Right atrium auricular region (tissue), 2 donors: Measurements from ENCODE around the gene ADAMTS16. TPM values are rescaled to one million over a fixed set of nuclear protein-coding genes. Genes with fewer than 3 reads are reported as not detected.

Experiments used
- DNase-seq: peaks from one replicate; pipeline ENCODE4 v3.0.0-alpha.2; 2019; ENCODE audit warnings: low spot score
- H3K27ac ChIP-seq, 2 donors: fragments of 200-600 bp; sonication (generic); 1 replicate in 1 of 2; 2 replicates in 1 of 2; pipeline ENCODE4 v1.5.1; 2016 to 2019
- H3K27me3 ChIP-seq, 2 donors: fragments of 200-600 bp; sonication (generic); one replicate each; pipeline versions ENCODE4 v1.5.1 to v1.6.0; 2017 to 2019
- H3K36me3 ChIP-seq: fragments of 200-600 bp; sonication (generic); one replicate; pipeline ENCODE4 v1.5.1; 2016
- H3K4me1 ChIP-seq, 2 donors: fragments of 200-600 bp; sonication (generic); one replicate each; pipeline versions ENCODE4 v1.5.1 to v1.6.0; 2017 to 2019
- H3K4me3 ChIP-seq, 2 donors: fragments of 200-600 bp; sonication (generic); 1 replicate in 1 of 2; 2 replicates in 1 of 2; pipeline ENCODE4 v1.5.1; 2017 to 2019; ENCODE audit warnings: mild to moderate bottlenecking in 1 of 2, moderate library complexity in 1 of 2
- H3K9me3 ChIP-seq, 2 donors: fragments of 200-600 bp; sonication (generic); one replicate each; pipeline ENCODE4 v1.5.1; 2019
- total RNA-seq, 2 donors: library from RNA; depleted of rRNA; stranded (reverse); fragments of >200 nt; gene quantifications; one replicate each; pipeline ENCODE4 v1.1.0, GENCODE V29; 2016
- TF ChIP-seq, protein P1 (sequence below), 2 donors: fragments of 200-600 bp; sonication (generic); IDR thresholded peaks; one replicate each; pipeline ENCODE4 v1.5.1; 2019; ENCODE audit warnings: antibody characterized with exemption in 2 of 2

ADAMTS16 gene
- total RNA-seq, 2 donors from 2014 or later: not detected

DNA sequence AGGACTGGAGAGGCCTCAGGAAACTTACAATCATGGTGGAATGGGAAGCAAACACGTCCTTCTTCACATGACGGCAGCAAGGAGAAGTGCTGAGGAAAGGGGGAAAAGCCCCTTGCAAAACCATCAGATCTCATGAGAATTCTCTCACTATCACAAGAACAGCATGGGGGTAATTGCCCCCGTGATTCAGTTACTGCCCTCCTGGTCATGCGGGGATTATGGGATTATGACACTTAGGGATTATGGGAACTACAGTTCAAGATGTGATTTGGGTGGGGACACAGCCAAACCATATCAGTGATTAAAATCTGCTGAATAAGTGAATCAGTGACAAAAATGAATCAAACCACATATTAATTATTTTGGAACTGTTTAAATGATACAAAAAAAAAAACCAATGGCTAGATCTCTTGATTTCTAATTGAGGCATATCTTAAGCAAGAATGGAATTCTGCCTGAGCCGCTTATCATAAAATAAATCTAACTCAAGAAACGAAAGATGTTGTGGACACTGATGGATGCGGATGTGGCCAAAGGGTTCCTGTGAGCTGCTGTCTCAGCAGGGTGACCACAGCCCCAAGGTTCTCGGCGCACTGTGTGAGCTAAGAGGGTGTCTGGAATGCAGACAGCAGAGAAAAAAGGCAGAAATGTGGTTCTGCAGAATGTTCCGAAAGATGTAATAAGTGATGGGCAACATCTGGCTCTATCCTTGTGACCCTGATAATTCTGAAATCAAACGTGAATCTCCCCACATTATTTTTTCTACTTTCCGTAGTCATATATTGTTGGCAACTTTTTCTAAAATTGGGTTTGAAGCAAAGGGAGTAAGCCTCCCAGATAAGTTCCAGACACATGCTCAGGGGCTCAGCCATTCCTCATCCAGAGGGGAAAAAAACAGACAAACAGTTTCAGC, 175.2 kb downstream of the ADAMTS16 start:
- H3K27ac ChIP-seq: no peak overlapping the region
- H3K36me3 ChIP-seq: no peaks in the 10 kb centered on the region
- no peak overlapping the region for H3K4me3 ChIP-seq
- DNase-seq: no peak
- TF ChIP-seq, protein P1, sequence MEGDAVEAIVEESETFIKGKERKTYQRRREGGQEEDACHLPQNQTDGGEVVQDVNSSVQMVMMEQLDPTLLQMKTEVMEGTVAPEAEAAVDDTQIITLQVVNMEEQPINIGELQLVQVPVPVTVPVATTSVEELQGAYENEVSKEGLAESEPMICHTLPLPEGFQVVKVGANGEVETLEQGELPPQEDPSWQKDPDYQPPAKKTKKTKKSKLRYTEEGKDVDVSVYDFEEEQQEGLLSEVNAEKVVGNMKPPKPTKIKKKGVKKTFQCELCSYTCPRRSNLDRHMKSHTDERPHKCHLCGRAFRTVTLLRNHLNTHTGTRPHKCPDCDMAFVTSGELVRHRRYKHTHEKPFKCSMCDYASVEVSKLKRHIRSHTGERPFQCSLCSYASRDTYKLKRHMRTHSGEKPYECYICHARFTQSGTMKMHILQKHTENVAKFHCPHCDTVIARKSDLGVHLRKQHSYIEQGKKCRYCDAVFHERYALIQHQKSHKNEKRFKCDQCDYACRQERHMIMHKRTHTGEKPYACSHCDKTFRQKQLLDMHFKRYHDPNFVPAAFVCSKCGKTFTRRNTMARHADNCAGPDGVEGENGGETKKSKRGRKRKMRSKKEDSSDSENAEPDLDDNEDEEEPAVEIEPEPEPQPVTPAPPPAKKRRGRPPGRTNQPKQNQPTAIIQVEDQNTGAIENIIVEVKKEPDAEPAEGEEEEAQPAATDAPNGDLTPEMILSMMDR (IDR thresholded peaks at IDR 0.05): no peak
- no peaks in the 10 kb centered on the region for H3K27me3 ChIP-seq
- no peaks in the 10 kb centered on the region for H3K4me1 ChIP-seq
- H3K9me3 ChIP-seq: no peaks in the 10 kb centered on the region

DNA sequence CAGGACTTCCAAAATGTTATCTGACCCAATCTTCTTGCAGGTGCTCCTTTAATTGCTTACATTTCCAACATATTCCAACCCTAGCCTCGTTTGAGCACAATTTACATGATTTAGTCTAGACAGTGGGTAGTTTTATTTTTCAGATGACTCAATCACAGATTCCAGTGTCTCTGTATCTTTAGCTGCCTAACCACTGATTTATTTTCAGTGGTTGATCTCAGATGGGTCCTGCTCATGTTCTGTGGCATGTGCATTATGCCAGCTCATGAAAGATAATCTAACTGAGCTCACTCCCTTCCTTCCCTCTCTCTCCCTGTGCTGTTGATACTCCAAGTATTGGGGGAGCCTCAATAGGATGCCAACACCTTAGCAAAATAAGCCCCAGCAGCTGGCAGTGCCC, 176.2 kb downstream of the ADAMTS16 start:
- Histone ChIP-seq H3K27me3 (no peaks in the 10 kb centered on the region), H3K4me1 (no peaks in the 10 kb centered on the region), H3K27ac (no peak overlapping the region), H3K36me3 (no peaks in the 10 kb centered on the region), H3K9me3 (no peaks in the 10 kb centered on the region), H3K4me3 (no peak overlapping the region)
- no peak for DNase-seq
- TF ChIP-seq, protein P1 (IDR thresholded peaks at IDR 0.05): no peak

DNA sequence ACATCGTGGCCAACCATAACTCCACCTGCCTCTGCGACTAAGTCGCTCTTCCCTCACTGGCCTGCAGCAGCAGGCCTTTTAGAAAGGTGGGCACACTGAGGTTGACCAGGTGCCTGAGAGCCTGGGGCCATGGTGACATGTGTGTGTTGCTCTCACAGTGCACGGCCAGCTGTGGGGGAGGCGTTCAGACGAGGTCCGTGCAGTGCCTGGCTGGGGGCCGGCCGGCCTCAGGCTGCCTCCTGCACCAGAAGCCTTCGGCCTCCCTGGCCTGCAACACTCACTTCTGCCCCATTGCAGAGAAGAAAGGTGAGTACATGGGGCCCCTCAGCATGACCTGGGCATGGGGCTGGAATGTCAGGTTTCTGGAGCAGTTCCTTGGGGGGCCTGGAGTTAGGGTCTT, 177.8 kb downstream of the ADAMTS16 start:
- TF ChIP-seq, protein P1 (IDR thresholded peaks at IDR 0.05): no peak
- Histone ChIP-seq H3K27ac (no peak overlapping the region), H3K9me3 (no peaks in the 10 kb centered on the region), H3K36me3 (no peaks in the 10 kb centered on the region), H3K4me1 (no peaks in the 10 kb centered on the region), H3K27me3 (no peaks in the 10 kb centered on the region), H3K4me3 (no peak overlapping the region)
- DNase-seq: no peak

DNA sequence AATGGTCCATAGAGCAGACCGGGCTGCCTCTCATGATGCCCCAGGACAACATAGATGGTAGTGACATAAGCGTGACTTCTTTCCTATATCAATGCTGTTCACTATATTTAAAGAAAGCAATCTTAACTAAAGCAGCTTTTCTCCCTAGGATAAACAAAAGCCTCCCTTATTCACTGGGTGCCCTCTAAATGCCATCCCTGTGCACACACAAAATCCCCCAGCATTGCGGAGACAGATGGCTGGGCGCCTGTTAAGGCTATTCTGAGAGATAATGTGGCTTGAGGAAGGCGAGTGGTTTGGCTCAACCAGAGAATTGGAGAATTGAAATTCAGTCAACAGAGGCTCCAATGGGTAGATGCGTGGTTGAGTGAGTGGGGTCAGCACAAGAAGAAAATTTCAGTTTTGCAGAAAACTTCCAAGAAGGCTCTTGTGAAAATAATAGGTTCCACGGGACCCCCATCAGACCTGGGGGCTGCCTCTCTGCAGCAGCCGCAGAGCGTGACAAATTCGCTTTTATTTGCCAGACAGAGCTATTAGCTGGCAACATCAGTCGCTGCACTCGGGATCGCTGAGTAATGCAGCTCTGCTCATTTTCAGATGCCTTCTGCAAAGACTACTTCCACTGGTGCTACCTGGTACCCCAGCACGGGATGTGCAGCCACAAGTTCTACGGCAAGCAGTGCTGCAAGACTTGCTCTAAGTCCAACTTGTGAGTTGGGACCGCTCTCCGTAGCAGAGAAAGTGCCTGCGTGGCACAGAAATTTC, 178.5 kb downstream of the ADAMTS16 start:
- TF ChIP-seq, protein P1 (IDR thresholded peaks at IDR 0.05): no peak
- H3K36me3 ChIP-seq: no peaks in the 10 kb centered on the region
- H3K9me3 ChIP-seq: no peaks in the 10 kb centered on the region
- H3K27ac ChIP-seq: no peak overlapping the region
- no peak for DNase-seq
- no peak overlapping the region for H3K4me3 ChIP-seq
- no peaks in the 10 kb centered on the region for H3K27me3 ChIP-seq
- no peaks in the 10 kb centered on the region for H3K4me1 ChIP-seq

DNA sequence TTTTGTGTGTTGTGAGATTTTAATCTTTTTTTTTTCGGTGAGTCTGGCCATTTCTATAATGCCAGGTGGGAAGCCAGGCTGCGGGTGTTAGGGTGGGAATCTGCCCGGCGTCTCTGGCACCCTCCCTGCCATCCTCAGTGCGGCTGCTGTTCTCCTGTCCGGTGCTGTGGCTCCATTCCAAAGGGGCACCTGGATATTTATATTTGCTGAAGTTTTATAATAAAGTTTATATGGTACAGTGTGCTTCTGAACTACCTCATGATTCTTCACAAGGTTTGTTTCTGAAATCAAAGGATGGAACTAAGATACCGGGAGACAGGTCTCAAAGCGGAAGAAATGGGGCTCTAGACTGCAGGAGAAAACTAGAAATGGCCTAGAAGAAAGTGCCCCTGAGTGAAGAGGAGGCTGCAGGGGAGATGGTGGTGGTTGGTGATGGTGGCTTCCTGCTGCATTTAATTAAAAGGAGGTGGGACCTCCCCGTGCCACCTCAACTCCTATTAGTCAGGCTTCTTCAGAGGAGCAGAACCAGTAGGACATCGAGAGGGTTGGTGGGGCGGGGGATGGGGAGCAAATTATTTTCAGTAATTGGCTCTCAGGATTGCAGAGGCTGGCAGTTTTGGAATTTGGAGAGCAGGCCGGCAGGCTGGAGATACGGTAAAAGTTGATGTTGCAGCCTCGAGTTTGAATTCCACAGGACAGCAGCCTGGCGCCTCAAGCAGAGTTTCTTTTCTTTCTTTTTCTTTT, 180.1 kb downstream of the ADAMTS16 start:
- no peak overlapping the region for H3K27ac ChIP-seq
- TF ChIP-seq, protein P1 (IDR thresholded peaks at IDR 0.05): no peak
- H3K27me3 ChIP-seq: no peaks in the 10 kb centered on the region
- H3K4me3 ChIP-seq: no peak overlapping the region
- H3K36me3 ChIP-seq: no peaks in the 10 kb centered on the region
- DNase-seq: no peak
- H3K4me1 ChIP-seq: no peaks in the 10 kb centered on the region
- no peaks in the 10 kb centered on the region for H3K9me3 ChIP-seq
